ENCODE data around the gene SULT1C3. TPM values are rescaled to one million over a fixed set of nuclear protein-coding genes. Genes with fewer than 3 reads are reported as not detected.

SULT1C3 gene
- total and polyA plus RNA-seq, 2 of the 8 experiments (the other 6 are each of a cell fraction or from before 2014, with no cell fraction given): not detected

DNA sequence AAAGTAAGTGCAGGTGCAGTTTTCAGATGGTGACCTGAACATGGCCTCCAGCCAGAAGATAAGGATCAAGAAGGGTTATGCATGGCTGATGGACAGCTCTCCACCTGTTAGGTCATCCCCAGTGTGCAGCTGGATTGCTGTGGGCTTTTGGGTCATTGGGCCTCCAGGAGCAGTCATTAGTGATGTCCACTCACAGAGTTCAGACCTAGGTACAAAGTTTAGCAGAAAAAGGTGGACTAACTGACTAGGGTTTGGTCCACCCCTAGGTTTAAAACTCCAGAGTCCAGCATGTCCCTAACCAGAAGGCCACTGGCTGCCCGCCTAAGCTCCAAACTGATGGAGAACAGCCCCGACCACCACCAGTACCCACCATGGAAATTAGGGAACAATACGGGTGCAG lies 30.6 kb downstream of the SULT1C3 start (continued):
- no peak for TF ChIP-seq KDM1A (IDR thresholded peaks at IDR 0.05; ENCODE audit: borderline replicate concordance, low read length)
- TF ChIP-seq, protein P1, sequence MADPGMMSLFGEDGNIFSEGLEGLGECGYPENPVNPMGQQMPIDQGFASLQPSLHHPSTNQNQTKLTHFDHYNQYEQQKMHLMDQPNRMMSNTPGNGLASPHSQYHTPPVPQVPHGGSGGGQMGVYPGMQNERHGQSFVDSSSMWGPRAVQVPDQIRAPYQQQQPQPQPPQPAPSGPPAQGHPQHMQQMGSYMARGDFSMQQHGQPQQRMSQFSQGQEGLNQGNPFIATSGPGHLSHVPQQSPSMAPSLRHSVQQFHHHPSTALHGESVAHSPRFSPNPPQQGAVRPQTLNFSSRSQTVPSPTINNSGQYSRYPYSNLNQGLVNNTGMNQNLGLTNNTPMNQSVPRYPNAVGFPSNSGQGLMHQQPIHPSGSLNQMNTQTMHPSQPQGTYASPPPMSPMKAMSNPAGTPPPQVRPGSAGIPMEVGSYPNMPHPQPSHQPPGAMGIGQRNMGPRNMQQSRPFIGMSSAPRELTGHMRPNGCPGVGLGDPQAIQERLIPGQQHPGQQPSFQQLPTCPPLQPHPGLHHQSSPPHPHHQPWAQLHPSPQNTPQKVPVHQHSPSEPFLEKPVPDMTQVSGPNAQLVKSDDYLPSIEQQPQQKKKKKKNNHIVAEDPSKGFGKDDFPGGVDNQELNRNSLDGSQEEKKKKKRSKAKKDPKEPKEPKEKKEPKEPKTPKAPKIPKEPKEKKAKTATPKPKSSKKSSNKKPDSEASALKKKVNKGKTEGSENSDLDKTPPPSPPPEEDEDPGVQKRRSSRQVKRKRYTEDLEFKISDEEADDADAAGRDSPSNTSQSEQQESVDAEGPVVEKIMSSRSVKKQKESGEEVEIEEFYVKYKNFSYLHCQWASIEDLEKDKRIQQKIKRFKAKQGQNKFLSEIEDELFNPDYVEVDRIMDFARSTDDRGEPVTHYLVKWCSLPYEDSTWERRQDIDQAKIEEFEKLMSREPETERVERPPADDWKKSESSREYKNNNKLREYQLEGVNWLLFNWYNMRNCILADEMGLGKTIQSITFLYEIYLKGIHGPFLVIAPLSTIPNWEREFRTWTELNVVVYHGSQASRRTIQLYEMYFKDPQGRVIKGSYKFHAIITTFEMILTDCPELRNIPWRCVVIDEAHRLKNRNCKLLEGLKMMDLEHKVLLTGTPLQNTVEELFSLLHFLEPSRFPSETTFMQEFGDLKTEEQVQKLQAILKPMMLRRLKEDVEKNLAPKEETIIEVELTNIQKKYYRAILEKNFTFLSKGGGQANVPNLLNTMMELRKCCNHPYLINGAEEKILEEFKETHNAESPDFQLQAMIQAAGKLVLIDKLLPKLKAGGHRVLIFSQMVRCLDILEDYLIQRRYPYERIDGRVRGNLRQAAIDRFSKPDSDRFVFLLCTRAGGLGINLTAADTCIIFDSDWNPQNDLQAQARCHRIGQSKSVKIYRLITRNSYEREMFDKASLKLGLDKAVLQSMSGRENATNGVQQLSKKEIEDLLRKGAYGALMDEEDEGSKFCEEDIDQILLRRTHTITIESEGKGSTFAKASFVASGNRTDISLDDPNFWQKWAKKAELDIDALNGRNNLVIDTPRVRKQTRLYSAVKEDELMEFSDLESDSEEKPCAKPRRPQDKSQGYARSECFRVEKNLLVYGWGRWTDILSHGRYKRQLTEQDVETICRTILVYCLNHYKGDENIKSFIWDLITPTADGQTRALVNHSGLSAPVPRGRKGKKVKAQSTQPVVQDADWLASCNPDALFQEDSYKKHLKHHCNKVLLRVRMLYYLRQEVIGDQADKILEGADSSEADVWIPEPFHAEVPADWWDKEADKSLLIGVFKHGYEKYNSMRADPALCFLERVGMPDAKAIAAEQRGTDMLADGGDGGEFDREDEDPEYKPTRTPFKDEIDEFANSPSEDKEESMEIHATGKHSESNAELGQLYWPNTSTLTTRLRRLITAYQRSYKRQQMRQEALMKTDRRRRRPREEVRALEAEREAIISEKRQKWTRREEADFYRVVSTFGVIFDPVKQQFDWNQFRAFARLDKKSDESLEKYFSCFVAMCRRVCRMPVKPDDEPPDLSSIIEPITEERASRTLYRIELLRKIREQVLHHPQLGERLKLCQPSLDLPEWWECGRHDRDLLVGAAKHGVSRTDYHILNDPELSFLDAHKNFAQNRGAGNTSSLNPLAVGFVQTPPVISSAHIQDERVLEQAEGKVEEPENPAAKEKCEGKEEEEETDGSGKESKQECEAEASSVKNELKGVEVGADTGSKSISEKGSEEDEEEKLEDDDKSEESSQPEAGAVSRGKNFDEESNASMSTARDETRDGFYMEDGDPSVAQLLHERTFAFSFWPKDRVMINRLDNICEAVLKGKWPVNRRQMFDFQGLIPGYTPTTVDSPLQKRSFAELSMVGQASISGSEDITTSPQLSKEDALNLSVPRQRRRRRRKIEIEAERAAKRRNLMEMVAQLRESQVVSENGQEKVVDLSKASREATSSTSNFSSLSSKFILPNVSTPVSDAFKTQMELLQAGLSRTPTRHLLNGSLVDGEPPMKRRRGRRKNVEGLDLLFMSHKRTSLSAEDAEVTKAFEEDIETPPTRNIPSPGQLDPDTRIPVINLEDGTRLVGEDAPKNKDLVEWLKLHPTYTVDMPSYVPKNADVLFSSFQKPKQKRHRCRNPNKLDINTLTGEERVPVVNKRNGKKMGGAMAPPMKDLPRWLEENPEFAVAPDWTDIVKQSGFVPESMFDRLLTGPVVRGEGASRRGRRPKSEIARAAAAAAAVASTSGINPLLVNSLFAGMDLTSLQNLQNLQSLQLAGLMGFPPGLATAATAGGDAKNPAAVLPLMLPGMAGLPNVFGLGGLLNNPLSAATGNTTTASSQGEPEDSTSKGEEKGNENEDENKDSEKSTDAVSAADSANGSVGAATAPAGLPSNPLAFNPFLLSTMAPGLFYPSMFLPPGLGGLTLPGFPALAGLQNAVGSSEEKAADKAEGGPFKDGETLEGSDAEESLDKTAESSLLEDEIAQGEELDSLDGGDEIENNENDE (IDR thresholded peaks at IDR 0.05; ENCODE audit: insufficient replicate concordance, low read length): no peak

Data from H1 (cell line).